OCI-LY3 (cell line): Measurements from ENCODE around the gene SEC62.

ENCODE experiments used
- H2AFZ ChIP-seq: fragments of 200-600, 300-600 bp; shearing (Covaris generic); 2 replicates; pipeline ENCODE4 v1.6.0; 2014; ENCODE audit warnings: antibody characterized with exemption, low read depth, low read length
- H3K27ac ChIP-seq: fragments of 200-600, 300-600 bp; sonication (generic); 2 replicates; pipeline ENCODE4 v1.5.1; 2014; ENCODE audit warnings: mild to moderate bottlenecking, low read length, moderate library complexity, mixed read lengths
- H3K27me3 ChIP-seq: fragments of 200-600, 300-600 bp; sonication (generic); 2 replicates; pipeline ENCODE4 v1.6.1; 2014; ENCODE audit warnings: low read depth, low read length, mixed read lengths
- H3K36me3 ChIP-seq: fragments of 200-600, 300-600 bp; sonication (generic); replicated peaks from 2 replicates; pipeline ENCODE3; 2014; ENCODE audit warnings: low read depth, low read length, mixed read lengths
- H3K4me1 ChIP-seq: fragments of 300-600, 200-600 bp; sonication (generic); 2 replicates; pipeline ENCODE4 v1.6.1; 2014; ENCODE audit warnings: low read length, mixed read lengths
- H3K4me2 ChIP-seq: fragments of 200-600, 300-600 bp; sonication (generic); 2 replicates; pipeline ENCODE4 v1.6.1; 2014; ENCODE audit warnings: low read length, mixed read lengths
- H3K4me3 ChIP-seq: fragments of 300-600, 200-600 bp; sonication (generic); 2 replicates; pipeline ENCODE4 v1.5.1; 2014; ENCODE audit warnings: antibody characterized with exemption, mild to moderate bottlenecking, low read length, moderate library complexity
- H3K79me2 ChIP-seq: fragments of 300-600, 200-600 bp; shearing (Covaris generic); 2 replicates; pipeline ENCODE4 v1.6.1; 2014; ENCODE audit warnings: mild to moderate bottlenecking, low read length, mixed read lengths
- H3K9ac ChIP-seq: fragments of 300-600, 200-600 bp; shearing (Covaris generic); 2 replicates; pipeline ENCODE4 v1.6.0; 2014; ENCODE audit warnings: mild to moderate bottlenecking, low read length, moderate library complexity
- H3K9me3 ChIP-seq: fragments of 200-600, 300-600 bp; shearing (Covaris generic); 2 replicates; pipeline ENCODE4 v1.6.1; 2014; ENCODE audit warnings: low read length, mixed read lengths; ENCODE audit not compliant: insufficient read depth
- H4K20me1 ChIP-seq: fragments of 200-600, 300-600 bp; sonication (generic); 2 replicates; pipeline ENCODE4 v1.6.1; 2016; ENCODE audit warnings: low read length, mixed read lengths; ENCODE audit not compliant: insufficient read depth
- CTCF ChIP-seq: fragments of 200-600, 300-600 bp; sonication (generic); IDR thresholded peaks from 2 replicates; pipeline ENCODE4 v1.5.1; 2014; ENCODE audit warnings: antibody characterized with exemption, low read length, low read depth
- EZH2phosphoT487 ChIP-seq: fragments of 200-600 bp; shearing (Covaris generic); IDR thresholded peaks from 2 replicates; pipeline ENCODE4 v1.6.1; 2018; ENCODE audit warnings: antibody characterized with exemption, mixed run types, low read depth

SEC62 gene

GRCh38 chr3:169992781-169993180, 26.2 kb downstream of the SEC62 start:
- Histone ChIP-seq H3K4me2 (no peak overlapping the region), H3K4me3 (no peak overlapping the region), H3K79me2 (no peaks in the 10 kb centered on the region), H3K4me1 (peaks cover 20% of the 10 kb centered on the region), H4K20me1 (0 out of 2 replicates have a peak, but pooled peaks cover 5% of the 10 kb centered on the region), H3K27ac (no peak overlapping the region), H2AFZ (no peak overlapping the region), H3K9me3 (no peaks in the 10 kb centered on the region), H3K27me3 (no peaks in the 10 kb centered on the region), H3K9ac (no peak overlapping the region), H3K36me3 (peaks cover 33% of the 10 kb centered on the region)
- TF ChIP-seq EZH2phosphoT487 (no peak), CTCF (no peak)

GRCh38 chr3:169993761-169994160, 27.2 kb downstream of the SEC62 start:
- peaks cover 24% of the 10 kb centered on the region for H3K4me1 ChIP-seq
- H3K36me3 ChIP-seq: peaks cover 31% of the 10 kb centered on the region
- TF ChIP-seq CTCF (no peak), EZH2phosphoT487 (no peak)

GRCh38 chr3:169996063-169996462, 29.5 kb downstream of the SEC62 start:
- Histone ChIP-seq H3K27ac (no peak overlapping the region), H3K4me2 (no peak overlapping the region), H3K36me3 (peaks cover 32% of the 10 kb centered on the region), H3K4me3 (no peak overlapping the region), H3K27me3 (peaks cover 5% of the 10 kb centered on the region; the same call in 1 of the 2 replicates), H3K9me3 (no peaks in the 10 kb centered on the region), H3K9ac (no peak overlapping the region), H3K79me2 (no peaks in the 10 kb centered on the region), H3K4me1 (peaks cover 38% of the 10 kb centered on the region), H2AFZ (no peak overlapping the region), H4K20me1 (peaks cover 10% of the 10 kb centered on the region; the same call in 1 of the 2 replicates)
- TF ChIP-seq CTCF (no peak), EZH2phosphoT487 (no peak)

More at GRCh38 chr3:169993761-169994160, 27.2 kb downstream of the SEC62 start:
- Histone ChIP-seq H4K20me1 (peaks cover 6% of the 10 kb centered on the region; the same call in 1 of the 2 replicates), H3K4me3 (no peak overlapping the region), H3K9ac (no peak overlapping the region), H3K9me3 (no peaks in the 10 kb centered on the region), H3K27ac (no peak overlapping the region), H2AFZ (no peak overlapping the region), H3K27me3 (no peaks in the 10 kb centered on the region), H3K4me2 (no peak overlapping the region), H3K79me2 (no peaks in the 10 kb centered on the region)

- H3K4me1 ChIP-seq: peaks cover 28% of the 10 kb centered on the region
- H3K4me3 ChIP-seq: peak overlapping the region; percentile 17; the same call in 1 of the 2 replicates
- H3K9me3 ChIP-seq: no peaks in the 10 kb centered on the region
- H3K27ac ChIP-seq: no peak overlapping the region
- no peak overlapping the region for H3K9ac ChIP-seq
- H3K4me2 ChIP-seq: peak overlapping the region; percentile 58
- peaks cover 23% of the 10 kb centered on the region for H3K36me3 ChIP-seq
- TF ChIP-seq CTCF (no peak), EZH2phosphoT487 (no peak)
- peaks cover 5% of the 10 kb centered on the region; the same call in 1 of the 2 replicates for H3K27me3 ChIP-seq
- H4K20me1 ChIP-seq: peaks cover 6% of the 10 kb centered on the region; the same call in 1 of the 2 replicates
- H3K79me2 ChIP-seq: no peaks in the 10 kb centered on the region
- no peak overlapping the region for H2AFZ ChIP-seq
Observed at GRCh38 chr3:169998668-169999131, 32.1 kb downstream of the SEC62 start.
